Endometrium (tissue), 2 donors: Measurements from ENCODE around the gene ADIPOR1.
"Not testable (repeated sequence)": the region's sequence is repeated elsewhere in the genome, so short reads cannot be mapped to it uniquely, and the experiment has no call there.

ENCODE experiments used
- FAIRE-seq: peaks from 2 replicates; lab custom pipeline; 2012; peaks lifted over from hg19 to GRCh38; lab: Jason Lieb, UNC
- donor health status: control.
- donor health status: control.

Gene ADIPOR1

GRCh38 chr1:202957733-202958543 is at the start of gene ADIPOR1:
TSS of gene ADIPOR1 (minus strand) at chr1:202958312. CDS start at chr1:202951070, 7,242 bp downstream.
- no peak for FAIRE-seq

GRCh38 chr1:203006948-203007871 is 49.1 kb upstream of the ADIPOR1 start, which contains the start of gene TMEM183A:
TSS of gene TMEM183A (plus strand) at chr1:203007374. CDS start at chr1:203007466, 92 bp downstream.
- peak; percentile 55 for FAIRE-seq

- FAIRE-seq: not testable (repeated sequence)
Measured at GRCh38 chr1:203005395-203006142, 47.5 kb upstream of the ADIPOR1 start.

GRCh38 chr1:203002951-203003350 is 44.8 kb upstream of the ADIPOR1 start:
- FAIRE-seq: no peak

GRCh38 chr1:203001986-203002385 is 43.9 kb upstream of the ADIPOR1 start:
- no peak for FAIRE-seq

GRCh38 chr1:203000217-203000944 is 42.3 kb upstream of the ADIPOR1 start:
- no peak for FAIRE-seq

GRCh38 chr1:202998836-202999750 is 41.0 kb upstream of the ADIPOR1 start:
- no peak for FAIRE-seq

- FAIRE-seq: no peak
Measured at GRCh38 chr1:202994756-202995155, 36.6 kb upstream of the ADIPOR1 start.

- FAIRE-seq: no peak
Measured at GRCh38 chr1:202991112-202991511, 33.0 kb upstream of the ADIPOR1 start.

GRCh38 chr1:202989879-202990278 is 31.8 kb upstream of the ADIPOR1 start:
- no peak for FAIRE-seq

- no peak for FAIRE-seq
Measured at GRCh38 chr1:202987922-202988583, 29.9 kb upstream of the ADIPOR1 start.

- FAIRE-seq: no peak
Measured at GRCh38 chr1:202987255-202987654, 29.1 kb upstream of the ADIPOR1 start.

GRCh38 chr1:202986120-202986519 is 28.0 kb upstream of the ADIPOR1 start:
- not testable (repeated sequence) for FAIRE-seq

- FAIRE-seq: no peak
Measured at GRCh38 chr1:202982715-202983430, 24.8 kb upstream of the ADIPOR1 start.

- no peak for FAIRE-seq
Measured at GRCh38 chr1:202981939-202982338, 23.8 kb upstream of the ADIPOR1 start.

GRCh38 chr1:202979459-202979858 is 21.3 kb upstream of the ADIPOR1 start:
- FAIRE-seq: no peak

- FAIRE-seq: no peak
Measured at GRCh38 chr1:202976633-202977032, 18.5 kb upstream of the ADIPOR1 start.

GRCh38 chr1:202974856-202975255 is 16.7 kb upstream of the ADIPOR1 start:
- no peak for FAIRE-seq

- FAIRE-seq: no peak
Measured at GRCh38 chr1:202972046-202972445, 13.9 kb upstream of the ADIPOR1 start.
